ENCODE measurements around the gene DSC3.
"Not testable (repeated sequence)": the region's sequence is repeated elsewhere in the genome, so short reads cannot be mapped to it uniquely, and the experiment has no call there.

DSC3 gene

DNA sequence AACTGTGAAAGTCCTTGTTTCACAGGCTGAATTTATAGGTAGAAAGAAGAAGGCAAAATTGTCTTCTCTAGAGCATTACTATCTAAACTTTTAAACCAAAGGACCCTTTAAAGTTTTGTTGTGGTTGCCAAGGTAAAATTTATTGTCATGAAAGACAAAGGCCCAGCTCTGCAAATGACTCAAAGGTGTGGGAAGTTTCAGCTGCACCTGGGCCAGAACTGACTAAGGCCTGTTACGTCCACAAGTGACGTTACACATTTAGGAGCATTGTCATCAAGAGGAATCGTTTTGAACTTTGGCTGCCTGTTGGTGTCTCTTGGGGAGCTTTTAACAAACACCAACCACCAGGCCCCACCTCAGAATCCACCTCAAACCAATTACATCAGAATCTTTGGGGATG, 8.1 kb upstream of the DSC3 start:
- no peak overlapping the region for H3K27ac Mint-ChIP-seq
- no peaks in the 10 kb centered on the region for H3K4me1 Mint-ChIP-seq
- H3K9me3 Mint-ChIP-seq: peaks cover 12% of the 10 kb centered on the region
- no peak for DNase-seq (ENCODE audit: low spot score in 2 of 2)
- H3K4me3 Mint-ChIP-seq: no peak overlapping the region
- no peak for ATAC-seq (ENCODE audit: low read depth)
- no peaks in the 10 kb centered on the region for H3K36me3 Mint-ChIP-seq
- H3K27me3 Mint-ChIP-seq: no peaks in the 10 kb centered on the region

DNA sequence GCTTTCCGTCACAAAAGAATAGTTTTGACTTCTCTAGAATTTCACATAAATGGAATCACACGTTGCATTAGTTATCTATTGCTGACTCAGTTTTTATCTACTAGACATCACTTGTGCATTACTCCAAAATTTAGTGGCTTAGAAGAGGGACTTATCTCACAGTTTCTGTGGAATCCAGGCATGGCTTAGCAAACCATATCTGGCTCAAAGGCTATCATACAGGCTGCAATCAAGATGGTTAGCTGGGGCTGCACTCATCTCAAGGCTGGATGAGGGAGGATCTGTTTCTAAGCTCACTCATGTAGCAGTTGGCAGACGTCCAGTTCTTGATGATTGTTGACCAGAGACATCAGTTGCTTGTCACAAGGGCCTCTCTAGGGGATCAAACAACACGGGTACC, 6.6 kb upstream of the DSC3 start:
- no peak for ATAC-seq (ENCODE audit: low read depth)
- Mint-ChIP-seq H3K27ac (no peak overlapping the region), H3K27me3 (no peaks in the 10 kb centered on the region), H3K9me3 (peaks cover 8% of the 10 kb centered on the region), H3K36me3 (no peaks in the 10 kb centered on the region), H3K4me1 (no peaks in the 10 kb centered on the region), H3K4me3 (no peak overlapping the region)
- DNase-seq (ENCODE audit: low spot score in 2 of 2): no peak

DNA sequence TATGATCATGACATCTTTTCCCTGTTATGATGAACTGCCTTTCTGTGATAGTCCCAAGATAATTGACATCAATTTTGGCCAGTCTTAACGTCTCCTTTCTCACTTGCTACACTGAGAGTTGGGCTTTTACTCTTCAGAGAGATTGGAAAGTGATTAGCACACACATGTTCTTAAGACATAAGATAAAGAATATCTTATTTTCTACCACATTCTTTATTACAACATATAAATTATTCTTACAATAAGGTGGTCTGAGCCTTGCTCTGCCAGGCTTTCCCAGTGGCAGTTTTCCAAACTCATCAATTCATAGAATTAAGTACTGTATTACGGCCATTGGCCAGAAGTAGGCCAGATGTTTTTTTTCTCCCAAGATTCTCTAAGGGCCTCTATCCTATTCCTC, 5.7 kb upstream of the DSC3 start:
- H3K36me3 Mint-ChIP-seq: no peaks in the 10 kb centered on the region
- DNase-seq (ENCODE audit: low spot score in 2 of 2): no peak

DNA sequence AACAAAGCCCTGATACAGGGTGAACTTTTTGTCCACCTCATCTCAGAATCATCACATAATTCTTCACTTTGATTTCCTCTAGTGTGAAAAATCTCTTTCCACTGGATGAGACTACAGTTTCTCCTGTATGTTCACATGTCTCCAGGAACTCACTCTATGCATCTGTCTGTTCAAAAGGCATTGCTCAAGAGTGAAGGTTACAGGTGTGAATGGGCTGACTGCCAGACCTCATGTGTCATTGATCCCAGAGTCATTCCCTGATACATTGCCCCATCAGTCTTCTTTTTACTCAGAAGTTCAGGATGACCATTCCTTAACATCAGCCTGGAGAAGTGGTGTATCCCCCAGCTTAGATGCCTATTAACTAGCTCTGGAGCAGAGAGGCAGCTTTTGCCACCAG, 4.4 kb upstream of the DSC3 start:
- no peak for ATAC-seq (ENCODE audit: low read depth)

More for the DNA sequence above, 5.7 kb upstream of the DSC3 start:
- Mint-ChIP-seq H3K4me1 (no peaks in the 10 kb centered on the region), H3K27me3 (no peaks in the 10 kb centered on the region), H3K4me3 (no peak overlapping the region), H3K27ac (no peak overlapping the region), H3K9me3 (peaks cover 9% of the 10 kb centered on the region)
- ATAC-seq (ENCODE audit: low read depth): no peak

DNA sequence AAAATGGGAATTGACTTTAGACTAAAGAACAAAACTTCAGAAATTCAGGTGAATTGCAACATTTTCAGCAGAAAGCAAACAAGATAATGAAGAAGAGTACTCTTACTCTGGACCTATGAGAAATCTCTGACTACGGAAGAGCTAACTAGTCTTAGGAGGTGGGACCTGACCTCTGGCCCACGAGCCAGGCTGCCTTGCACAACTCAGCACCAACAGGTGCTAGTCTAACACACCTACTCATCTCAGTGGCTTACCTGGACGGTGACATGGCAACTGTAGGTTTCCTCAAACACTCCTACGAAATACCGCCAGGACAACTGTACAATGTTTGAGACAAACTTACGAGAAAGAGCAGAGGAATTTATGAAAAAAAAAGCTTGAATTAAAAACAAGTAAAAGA, 3.1 kb upstream of the DSC3 start:
- DNase-seq (ENCODE audit: low spot score in 2 of 2) (no peak), ATAC-seq (ENCODE audit: low read depth) (no peak)
- H3K4me3 Mint-ChIP-seq: no peak overlapping the region
- peaks cover 3% of the 10 kb centered on the region for H3K36me3 Mint-ChIP-seq
- H3K4me1 Mint-ChIP-seq: no peaks in the 10 kb centered on the region
- no peak overlapping the region for H3K27ac Mint-ChIP-seq
- peaks cover 2% of the 10 kb centered on the region for H3K9me3 Mint-ChIP-seq
- H3K27me3 Mint-ChIP-seq: peaks cover 4% of the 10 kb centered on the region

More for the DNA sequence above, 4.4 kb upstream of the DSC3 start:
- H3K27ac Mint-ChIP-seq: no peak overlapping the region
- peaks cover under 1% of the 10 kb centered on the region for H3K27me3 Mint-ChIP-seq
- DNase-seq (ENCODE audit: low spot score in 2 of 2): no peak
- no peaks in the 10 kb centered on the region for H3K4me1 Mint-ChIP-seq
- H3K36me3 Mint-ChIP-seq: no peaks in the 10 kb centered on the region
- H3K9me3 Mint-ChIP-seq: peaks cover 3% of the 10 kb centered on the region
- no peak overlapping the region for H3K4me3 Mint-ChIP-seq

DNA sequence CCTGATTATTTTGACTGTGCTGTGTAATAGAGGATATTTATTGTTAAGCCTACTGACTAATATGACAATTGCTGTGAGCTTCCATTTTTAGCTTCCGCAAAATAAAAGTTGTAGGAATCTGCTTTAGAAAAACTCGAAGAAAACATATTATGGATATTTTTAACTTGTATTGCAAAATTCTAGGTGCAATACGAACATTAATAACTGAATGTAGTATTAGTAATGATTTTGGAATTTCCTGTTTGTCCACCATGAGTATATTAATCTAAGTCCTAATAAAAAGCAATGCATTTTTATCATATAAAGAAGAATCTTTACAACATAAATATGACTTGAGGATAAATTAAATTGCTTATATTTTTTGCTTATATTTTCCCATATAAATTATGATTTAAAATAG, 2.4 kb upstream of the DSC3 start:
- Mint-ChIP-seq H3K27ac (no peak overlapping the region), H3K4me3 (no peak overlapping the region), H3K9me3 (peaks cover 2% of the 10 kb centered on the region), H3K36me3 (peaks cover 3% of the 10 kb centered on the region), H3K4me1 (no peaks in the 10 kb centered on the region), H3K27me3 (peaks cover 4% of the 10 kb centered on the region)
- no peak for DNase-seq (ENCODE audit: low spot score in 2 of 2)
- no peak for ATAC-seq (ENCODE audit: low read depth)

DNA sequence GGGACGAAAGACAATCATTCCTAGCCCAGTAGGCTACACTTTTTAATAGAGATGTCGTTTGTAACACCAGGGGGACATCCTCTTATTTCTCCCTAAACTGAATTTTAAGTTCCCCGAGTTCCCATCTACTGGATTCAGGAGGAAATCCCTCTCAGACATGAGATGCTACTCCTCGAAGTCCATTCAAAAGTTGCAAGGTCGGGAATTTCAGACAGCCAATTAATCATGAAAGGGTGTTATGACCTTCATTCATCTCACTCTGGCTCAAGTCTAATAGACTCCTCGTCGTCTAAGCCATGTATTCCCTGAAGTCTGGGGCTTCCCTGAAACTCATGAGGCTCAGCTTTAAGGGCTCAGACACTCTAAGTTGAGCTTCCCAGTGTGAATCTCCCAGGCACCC, 1.2 kb upstream of the DSC3 start:
- Mint-ChIP-seq H3K27ac (no peak overlapping the region), H3K27me3 (peaks cover 4% of the 10 kb centered on the region), H3K4me1 (no peaks in the 10 kb centered on the region), H3K36me3 (peaks cover 3% of the 10 kb centered on the region), H3K4me3 (no peak overlapping the region), H3K9me3 (peaks cover 2% of the 10 kb centered on the region)
- ATAC-seq (ENCODE audit: low read depth) (no peak), DNase-seq (ENCODE audit: low spot score in 2 of 2) (no peak)

DNA sequence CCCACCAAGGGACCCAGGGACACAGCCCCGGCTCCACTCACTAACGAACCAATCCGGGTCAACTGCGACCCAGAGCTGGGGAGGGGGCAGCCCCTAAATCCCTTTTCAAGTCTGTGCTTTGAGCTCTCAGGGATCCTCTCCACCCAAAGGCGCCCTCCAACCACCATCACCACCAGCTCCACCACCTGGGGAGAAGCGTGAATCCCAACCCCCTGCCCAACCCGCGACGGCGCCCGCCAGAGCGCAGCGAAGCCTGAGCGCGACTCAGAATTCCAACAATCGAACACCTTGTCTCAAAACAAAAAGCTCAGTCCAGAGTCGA, 497 bp downstream of the DSC3 start:
- Mint-ChIP-seq H3K27ac (no peak overlapping the region), H3K9me3 (peaks cover 2% of the 10 kb centered on the region), H3K27me3 (peaks cover 4% of the 10 kb centered on the region), H3K36me3 (peaks cover 3% of the 10 kb centered on the region), H3K4me3 (no peak overlapping the region), H3K4me1 (no peaks in the 10 kb centered on the region)
- DNase-seq (ENCODE audit: low spot score in 2 of 2) (no peak), ATAC-seq (ENCODE audit: low read depth) (no peak)

DNA sequence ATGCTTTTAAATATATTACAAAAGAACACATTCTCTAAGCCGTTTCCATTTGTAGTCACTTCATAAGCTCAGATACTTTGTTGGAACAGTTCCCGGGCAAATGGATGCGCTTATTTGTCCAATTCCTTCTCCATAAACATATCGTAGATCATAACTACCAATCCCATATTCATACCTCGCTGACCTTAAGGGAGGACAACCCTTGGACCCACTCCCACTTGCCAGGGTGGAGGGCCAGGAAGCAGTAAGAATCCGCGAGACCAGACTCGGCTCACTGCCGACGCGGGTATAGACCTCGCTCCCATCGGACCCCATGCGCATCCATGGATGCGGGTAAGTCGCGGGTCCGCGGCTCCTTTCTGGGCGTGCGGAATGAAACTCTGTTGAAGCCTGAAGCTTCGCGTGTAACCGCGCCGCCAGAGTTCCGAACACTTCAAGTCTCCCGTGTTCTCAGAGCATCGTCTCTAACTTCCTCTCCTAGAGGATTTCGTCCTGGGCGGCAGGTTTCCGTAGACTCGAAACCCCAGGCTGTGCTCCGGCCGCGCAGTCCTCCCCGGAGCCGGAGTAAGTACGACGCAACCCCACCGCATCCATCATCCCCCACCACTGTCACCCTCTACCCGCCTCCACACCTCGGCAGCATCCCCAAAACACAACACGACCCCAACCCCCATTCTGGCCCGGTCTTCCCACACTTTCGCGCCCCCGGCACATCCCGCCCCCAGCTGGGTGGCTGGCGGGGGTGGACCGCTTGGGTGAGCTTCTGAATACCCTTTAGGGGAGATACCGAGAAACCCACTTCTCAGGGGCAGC, 1.1 kb downstream of the DSC3 start:
- Mint-ChIP-seq H3K9me3 (peaks cover 2% of the 10 kb centered on the region), H3K4me1 (no peaks in the 10 kb centered on the region), H3K4me3 (no peak overlapping the region), H3K27ac (no peak overlapping the region), H3K36me3 (peaks cover 3% of the 10 kb centered on the region), H3K27me3 (peaks cover 4% of the 10 kb centered on the region)
- ATAC-seq (ENCODE audit: low read depth) (no peak), DNase-seq (ENCODE audit: low spot score in 2 of 2) (no peak)

DNA sequence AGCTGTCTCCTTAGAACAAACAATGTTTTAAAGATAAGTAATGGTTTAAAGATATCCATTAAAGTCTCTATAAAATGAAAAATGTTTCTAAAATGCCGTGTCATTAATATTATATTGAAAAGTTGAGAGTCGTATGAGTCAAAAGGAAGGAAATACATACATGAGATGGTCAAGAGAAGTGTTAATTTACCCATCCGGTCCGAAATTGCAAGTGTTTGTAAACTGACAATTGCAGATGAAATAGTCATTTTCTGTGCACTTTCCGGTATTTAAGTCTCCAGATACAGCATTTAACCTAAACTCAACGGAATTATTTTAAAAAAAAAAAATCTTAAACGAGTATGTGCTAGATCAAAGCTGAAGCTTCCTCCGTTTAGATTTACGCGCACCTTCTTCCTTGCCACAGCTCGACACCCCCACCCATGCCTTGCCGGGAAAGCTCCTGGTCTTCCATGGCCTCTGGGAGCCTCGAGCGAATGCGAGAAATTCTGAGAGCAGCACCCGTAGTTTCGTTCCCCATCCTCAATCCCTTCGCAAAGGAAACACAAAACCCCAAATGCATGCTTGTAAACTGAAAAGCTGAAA, 1.8 kb downstream of the DSC3 start:
- H3K36me3 Mint-ChIP-seq: peaks cover 3% of the 10 kb centered on the region
- ATAC-seq (ENCODE audit: low read depth): no peak
- peaks cover 2% of the 10 kb centered on the region for H3K9me3 Mint-ChIP-seq
- H3K4me3 Mint-ChIP-seq: no peak overlapping the region
- peaks cover 4% of the 10 kb centered on the region for H3K27me3 Mint-ChIP-seq
- H3K27ac Mint-ChIP-seq: no peak overlapping the region
- H3K4me1 Mint-ChIP-seq: no peaks in the 10 kb centered on the region
- no peak for DNase-seq (ENCODE audit: low spot score in 2 of 2)

DNA sequence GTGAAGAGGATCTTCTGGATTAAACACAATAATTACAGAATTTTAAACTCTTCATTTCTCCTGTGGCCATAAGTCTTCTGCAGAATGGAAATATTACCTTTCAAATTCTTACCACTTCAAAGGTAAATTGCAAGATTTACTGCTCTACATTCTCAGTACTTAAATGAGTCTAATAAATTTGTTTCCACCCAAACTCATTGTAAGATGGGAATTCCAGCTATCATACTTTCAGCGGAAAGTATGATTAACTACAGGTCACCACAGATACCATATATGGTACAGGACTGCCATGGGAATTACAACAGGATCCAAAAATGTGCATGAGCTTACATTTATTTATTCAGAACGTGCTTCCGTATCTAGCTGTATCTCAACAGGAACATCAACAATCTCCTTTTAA, 3.1 kb downstream of the DSC3 start:
- ATAC-seq (ENCODE audit: low read depth): no peak

DNA sequence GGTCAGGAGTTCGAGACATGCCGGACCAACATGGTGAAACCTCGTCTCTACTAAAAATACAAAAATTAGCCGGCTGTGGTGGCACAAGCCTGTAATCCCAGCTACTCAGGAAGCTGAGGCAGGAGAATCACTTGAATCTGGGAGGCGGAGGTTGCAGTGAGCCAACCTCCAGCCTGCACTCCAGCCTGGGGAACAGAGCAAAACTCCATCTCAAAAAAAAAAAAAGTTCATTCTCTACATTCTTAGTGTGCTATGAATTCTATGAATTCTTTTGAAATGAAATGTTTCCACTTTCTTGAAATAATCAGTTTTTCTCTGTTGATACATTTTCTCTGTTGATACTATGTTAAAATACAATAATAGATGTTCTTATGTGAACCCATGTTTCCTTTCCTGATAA, 4.9 kb downstream of the DSC3 start:
- not testable (repeated sequence) for H3K27ac Mint-ChIP-seq; DNase-seq (ENCODE audit: low spot score in 2 of 2); H3K4me1 Mint-ChIP-seq; H3K27me3 Mint-ChIP-seq; ATAC-seq (ENCODE audit: low read depth); H3K4me3 Mint-ChIP-seq; H3K36me3 Mint-ChIP-seq; H3K9me3 Mint-ChIP-seq

More for the DNA sequence above, 3.1 kb downstream of the DSC3 start:
- Mint-ChIP-seq H3K36me3 (peaks cover 3% of the 10 kb centered on the region), H3K4me1 (no peaks in the 10 kb centered on the region), H3K27ac (no peak overlapping the region), H3K4me3 (no peak overlapping the region), H3K27me3 (peaks cover 4% of the 10 kb centered on the region), H3K9me3 (peaks cover 2% of the 10 kb centered on the region)
- no peak for DNase-seq (ENCODE audit: low spot score in 2 of 2)

DNA sequence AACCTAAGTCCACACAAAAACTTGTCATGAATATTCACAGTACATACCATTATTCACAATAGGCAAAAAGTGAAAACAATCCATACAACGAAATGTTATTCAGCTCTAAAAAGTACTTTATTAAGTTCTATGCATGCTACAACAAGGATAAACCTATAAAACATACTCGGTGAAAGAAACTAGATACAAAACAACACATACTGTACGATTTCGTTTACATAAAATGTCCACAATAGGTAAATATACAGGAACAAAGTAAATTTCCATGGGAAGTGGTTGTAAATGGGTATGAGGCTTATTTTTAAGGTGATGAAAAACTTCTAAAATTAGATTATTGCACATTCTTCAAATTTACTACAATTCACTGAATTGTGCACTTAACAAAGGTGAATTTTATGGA, 8.0 kb downstream of the DSC3 start:
- no peak for ATAC-seq (ENCODE audit: low read depth)
- peaks cover 3% of the 10 kb centered on the region for H3K9me3 Mint-ChIP-seq

DNA sequence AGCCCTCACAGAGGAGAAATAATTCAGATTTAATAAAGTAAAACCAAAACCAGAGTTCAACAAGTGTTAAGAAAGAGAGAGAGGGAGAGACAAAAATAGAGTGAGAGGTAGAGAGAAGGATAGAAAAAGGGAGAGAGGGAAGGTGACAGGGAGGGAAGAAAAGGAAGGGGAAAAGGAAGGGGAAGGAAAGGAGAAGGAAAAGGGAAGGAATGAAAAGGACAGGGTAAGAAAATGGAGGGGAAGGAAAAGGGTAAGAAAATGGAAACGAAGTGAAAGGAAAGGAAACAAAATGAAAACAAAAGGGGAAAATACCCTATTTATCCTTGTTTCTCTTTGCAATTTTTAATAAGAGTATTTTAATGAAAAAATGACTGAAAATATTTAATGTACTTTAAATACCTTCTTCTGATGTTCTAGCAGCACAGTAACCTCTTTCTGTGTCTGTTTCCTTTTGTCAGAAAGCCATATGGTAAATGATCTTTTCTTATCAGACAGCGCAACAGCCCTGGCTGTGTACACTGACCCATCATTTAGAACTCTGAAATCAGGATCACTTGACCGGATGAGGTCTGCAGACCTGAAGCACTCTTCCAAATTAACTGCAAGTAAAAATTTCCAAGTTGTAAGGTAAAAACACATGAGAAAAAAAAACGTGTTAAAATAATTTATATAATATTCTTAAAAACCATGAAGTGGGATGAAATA, 11.8 kb downstream of the DSC3 start:
- Mint-ChIP-seq H3K27ac (no peak overlapping the region), H3K27me3 (no peaks in the 10 kb centered on the region), H3K9me3 (peaks cover 5% of the 10 kb centered on the region), H3K4me3 (no peak overlapping the region), H3K4me1 (no peaks in the 10 kb centered on the region), H3K36me3 (peaks cover 2% of the 10 kb centered on the region)
- DNase-seq (ENCODE audit: low spot score in 2 of 2): no peak
- ATAC-seq (ENCODE audit: low read depth): no peak

More for the DNA sequence above, 8.0 kb downstream of the DSC3 start:
- Mint-ChIP-seq H3K36me3 (peaks cover 2% of the 10 kb centered on the region), H3K4me3 (no peak overlapping the region), H3K27ac (no peak overlapping the region), H3K4me1 (no peaks in the 10 kb centered on the region), H3K27me3 (no peaks in the 10 kb centered on the region)
- no peak for DNase-seq (ENCODE audit: low spot score in 2 of 2)
